Middle frontal gyrus (tissue), 1 donor: ENCODE data around the gene FARP1.
"Not testable (repeated sequence)": the region's sequence is repeated elsewhere in the genome, so short reads cannot be mapped to it uniquely, and the experiment has no call there.

Source experiments
- DNase-seq: peaks from one replicate; pipeline ENCODE4 v3.0.0-alpha.2; 2015; ENCODE audit warnings: low spot score; ENCODE audit errors: extremely low spot score

The FARP1 gene

DNA sequence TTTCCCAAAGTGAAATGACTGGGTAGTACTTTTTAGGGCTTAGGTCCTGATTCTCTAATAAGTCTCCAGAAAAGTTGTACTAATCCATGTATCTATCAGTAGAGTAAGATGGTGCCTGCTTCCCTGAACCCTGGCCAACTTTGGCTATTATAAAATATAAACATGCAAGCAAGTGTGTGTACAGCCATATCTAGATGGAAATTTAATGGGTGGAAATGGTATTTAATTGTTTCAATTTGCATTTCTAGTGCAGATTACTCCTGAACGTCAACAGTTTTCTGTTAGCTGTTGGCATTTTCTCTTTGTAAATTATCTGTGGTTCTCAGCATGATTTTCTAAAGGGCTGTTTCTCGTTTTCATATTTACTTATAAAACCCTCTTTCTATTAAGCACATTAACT, 221.3 kb downstream of the FARP1 start:
- no peak for DNase-seq

DNA sequence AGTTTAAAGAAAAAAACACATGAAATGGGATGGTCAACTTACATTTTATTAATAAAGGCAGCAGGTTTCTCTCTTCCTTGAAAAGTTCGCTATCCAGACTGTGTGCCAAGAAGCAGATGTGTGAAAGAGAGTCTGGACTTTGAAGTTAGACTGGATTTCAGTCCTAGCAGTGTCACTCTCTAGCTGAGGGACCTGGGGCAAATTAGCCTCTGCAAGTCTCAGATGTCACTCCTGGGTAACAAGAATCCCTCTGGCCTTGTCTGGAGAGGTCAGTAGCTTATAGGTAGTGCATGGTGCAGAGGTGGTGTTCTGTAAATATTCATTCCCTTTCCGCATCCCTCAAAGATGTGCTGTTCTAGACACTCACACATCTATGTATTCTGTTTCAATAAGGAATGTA, 221.8 kb downstream of the FARP1 start:
- no peak for DNase-seq

DNA sequence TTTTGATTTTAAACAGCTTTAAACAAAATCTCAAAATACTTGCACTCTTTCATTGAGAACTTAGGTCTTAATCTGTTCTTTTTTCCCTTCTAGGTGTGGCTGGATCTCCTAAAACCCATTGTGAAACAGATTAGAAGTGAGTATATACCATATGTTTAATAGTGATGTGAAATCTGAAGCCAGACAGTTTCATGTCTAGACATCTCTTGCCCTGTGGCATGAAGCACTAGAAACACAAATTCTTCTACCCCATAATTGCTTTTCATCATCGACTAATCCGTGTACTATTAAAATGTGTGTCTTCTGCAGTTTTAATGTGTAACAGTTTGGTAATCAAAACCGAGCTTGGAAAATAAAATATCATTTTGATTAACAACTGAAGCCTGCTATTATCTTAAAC, 222.4 kb downstream of the FARP1 start:
- no peak for DNase-seq

DNA sequence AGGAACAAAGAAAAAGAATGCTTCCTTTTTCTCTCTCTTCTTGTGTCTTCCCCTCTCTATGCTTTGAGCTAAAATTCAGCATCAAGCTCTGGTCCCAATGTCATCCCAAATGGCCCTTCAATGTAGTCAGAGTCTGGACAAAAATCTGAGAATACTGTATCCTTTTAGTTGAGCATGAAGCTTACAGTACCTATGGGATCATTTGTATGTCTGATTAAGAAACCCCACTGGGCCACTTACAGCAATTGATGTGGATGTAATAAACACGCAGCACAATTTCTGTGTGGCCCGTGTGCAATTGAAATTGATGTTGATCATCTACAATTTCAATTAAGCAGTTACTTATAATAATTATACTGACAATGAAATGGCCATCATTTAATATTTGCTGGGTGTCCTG, 223.1 kb downstream of the FARP1 start:
- DNase-seq, result no peak

DNA sequence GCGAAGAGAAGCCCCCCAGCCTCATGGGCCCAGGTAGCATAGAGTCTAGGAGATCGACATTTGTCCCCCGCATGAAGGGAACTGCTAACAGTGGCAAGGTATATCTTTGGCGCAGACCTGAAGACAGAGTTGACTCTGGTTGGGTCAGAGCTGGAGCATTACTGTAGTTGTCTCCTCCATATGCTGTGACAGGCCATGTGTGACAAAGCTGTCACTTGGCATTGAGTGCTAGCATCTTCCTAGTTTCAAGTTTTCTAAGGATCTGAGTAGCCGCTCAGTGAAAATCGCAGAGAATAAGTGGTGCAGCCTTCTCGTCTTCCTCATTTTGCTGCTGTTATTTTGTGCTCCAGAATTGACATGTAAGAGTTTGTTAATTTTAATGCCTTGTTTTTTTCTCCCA, 223.5 kb downstream of the FARP1 start:
- no peak for DNase-seq

DNA sequence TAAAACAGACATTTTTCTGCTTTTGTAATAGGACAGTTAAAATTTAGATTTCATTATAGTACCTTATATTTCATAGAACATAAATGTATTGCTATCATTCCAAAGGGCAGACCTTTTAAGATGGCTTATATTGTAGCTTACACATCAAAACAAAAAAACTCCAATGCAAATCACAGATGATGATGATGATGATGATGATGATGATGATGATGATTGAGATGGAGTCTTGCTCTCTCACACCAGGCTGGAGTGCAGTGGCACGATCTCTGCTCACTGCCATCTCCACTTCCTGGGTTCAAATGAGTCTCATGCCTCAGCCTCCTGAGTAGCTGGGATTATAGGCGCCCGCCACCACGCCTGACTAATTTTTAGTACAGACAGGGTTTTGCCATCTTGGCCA, 224.1 kb downstream of the FARP1 start:
- no peak for DNase-seq

DNA sequence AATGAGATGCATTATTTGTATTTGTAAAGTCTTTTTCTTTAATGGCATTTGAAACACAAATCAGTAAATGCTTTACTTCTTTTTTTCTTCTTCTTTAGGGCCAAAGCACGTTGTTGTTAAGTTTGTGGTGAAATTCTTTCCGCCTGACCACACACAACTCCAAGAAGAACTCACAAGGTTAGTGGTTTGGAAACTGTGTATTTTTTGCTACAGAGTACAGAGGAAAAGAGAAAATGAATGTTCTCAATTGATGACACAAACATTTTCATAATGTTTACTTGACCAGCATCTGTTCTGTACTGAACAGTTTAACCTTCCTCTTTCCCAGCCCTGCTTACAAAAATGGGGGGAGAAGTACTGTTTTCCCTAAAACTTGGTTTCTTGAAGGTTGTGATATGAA, 225.1 kb downstream of the FARP1 start:
- no peak for DNase-seq

DNA sequence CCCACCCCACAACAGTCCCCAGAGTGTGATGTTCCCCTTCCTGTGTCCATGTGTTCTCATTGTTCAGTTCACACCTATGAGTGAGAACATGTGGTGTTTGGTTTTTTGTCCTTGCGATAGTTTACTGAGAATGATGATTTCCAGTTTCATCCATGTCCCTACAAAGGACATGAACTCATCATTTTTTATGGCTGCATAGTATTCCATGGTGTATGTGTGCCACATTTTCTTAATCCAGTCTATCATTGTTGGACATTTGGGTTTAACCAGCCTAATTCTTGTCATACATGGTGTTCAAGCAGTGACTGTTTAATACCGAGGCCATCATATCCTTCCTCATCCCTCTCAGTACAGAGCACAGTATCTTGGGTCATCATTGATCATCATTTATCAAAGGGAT, 226.6 kb downstream of the FARP1 start:
- not testable (repeated sequence) for DNase-seq

DNA sequence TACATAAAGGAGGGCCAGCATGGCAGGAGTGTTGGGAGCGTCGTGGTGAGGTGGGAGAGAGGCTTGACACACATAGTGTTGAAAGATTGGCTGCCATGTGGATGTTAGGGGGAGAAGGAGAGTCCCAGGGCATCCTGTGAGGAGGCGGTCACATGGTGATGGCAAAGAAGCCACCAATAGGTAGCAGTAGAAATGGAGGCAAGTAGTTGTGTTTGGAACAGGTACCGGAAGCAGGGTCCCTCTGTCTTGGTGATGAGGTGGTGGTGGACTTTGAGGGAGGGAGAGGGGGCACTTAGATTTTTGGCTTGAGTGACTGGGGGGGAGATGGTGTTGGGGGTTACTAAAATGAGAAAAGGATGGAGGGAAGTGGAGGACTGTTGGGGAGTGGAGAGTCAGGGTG, 227.4 kb downstream of the FARP1 start:
- DNase-seq, result no peak

DNA sequence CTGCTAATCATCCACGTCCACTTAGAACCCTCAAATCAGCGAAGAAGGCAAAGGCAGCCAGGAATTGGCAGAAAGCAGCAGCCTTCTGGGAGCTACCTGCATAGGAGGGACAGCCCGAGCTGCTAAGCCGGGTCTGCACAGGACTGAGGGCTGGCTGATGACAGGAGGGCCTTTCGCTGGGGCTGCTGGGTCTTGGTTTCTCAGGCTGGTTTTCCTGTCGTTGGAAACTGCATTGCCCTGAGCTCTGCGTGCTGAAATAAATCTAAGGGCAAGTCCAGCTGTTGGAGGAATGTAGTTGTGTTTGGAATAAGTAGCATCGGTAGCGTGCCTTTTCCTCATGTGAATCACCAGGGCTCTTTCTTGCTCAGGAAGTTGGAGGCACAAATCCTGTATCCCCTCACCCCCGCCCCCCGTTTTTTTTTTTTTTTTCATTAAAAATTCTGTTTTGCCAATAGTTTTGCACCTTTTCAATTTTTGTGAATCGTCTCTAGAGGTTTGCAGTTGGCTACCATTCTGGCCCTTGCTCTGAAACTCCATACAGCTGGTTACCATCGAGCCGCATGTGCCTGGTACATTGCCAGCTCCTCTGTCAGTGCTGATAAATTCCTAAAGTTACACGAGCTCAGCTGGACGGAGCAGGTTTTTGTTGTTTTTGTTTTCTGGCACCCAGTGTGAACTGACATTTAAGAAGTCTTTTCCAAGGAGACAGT, 228.1 kb downstream of the FARP1 start:
- no peak for DNase-seq

DNA sequence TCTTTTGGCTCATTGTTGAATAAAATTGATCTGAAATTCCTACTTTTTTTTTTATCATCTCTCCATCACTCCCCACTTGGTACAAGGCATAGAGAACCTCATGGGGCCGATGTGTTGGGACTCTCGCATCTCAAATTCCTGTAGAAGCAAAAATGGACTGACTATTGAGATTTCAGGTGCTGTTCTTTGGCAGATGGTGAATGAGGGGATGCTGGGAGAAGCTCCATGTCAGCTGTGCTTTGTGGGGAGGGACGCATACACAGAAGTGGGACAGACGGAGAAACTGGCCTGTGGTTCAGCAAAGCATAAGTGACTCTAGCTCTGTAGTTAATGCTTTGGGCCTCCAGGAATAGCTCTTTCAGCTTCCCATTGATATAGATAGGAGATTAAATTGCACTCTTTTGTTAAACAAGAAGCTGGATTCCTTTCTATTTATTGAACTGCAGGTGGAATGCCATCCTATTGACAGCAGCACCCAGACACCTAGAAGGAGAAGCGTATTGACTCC, 228.7 kb downstream of the FARP1 start:
- DNase-seq, result no peak

DNA sequence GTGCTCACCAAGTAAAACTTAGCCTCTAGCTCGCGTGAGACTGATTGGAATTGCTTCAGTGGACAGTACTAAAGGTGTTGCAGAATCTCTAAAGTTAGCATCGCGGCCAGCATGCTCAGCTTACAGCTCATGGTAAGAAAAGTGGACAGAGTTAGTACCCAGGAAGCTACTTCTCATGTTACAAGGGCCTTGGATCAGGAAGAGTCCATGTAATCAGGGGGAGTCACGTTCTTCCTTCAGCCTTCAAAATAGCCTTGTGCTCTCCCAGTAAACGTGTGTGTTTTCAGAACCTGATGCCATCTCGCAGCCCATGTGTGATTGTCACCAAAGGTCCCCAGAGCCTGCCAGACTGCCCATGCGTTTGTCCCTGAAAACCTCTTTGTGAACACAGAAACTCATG, 230.0 kb downstream of the FARP1 start:
- DNase-seq, result no peak

DNA sequence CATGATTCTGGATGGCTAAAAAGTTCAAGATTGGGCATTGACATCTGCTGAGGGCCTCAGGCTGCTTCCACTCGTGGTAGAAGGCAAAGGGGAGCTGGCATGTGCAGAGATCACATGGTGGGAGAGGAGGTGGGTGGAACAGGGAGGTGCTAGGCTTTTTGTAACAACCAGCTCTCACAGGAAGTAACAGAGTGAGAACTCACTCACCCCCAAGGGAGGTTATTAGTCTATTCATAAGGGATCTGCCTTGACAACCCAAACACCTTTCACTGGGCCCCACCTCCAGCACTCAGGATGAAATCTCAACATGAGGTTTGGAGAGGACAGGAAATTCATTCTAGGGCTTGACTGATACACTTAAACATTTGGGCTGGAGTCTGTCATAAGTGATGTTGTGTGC, 231.9 kb downstream of the FARP1 start:
- no peak for DNase-seq

DNA sequence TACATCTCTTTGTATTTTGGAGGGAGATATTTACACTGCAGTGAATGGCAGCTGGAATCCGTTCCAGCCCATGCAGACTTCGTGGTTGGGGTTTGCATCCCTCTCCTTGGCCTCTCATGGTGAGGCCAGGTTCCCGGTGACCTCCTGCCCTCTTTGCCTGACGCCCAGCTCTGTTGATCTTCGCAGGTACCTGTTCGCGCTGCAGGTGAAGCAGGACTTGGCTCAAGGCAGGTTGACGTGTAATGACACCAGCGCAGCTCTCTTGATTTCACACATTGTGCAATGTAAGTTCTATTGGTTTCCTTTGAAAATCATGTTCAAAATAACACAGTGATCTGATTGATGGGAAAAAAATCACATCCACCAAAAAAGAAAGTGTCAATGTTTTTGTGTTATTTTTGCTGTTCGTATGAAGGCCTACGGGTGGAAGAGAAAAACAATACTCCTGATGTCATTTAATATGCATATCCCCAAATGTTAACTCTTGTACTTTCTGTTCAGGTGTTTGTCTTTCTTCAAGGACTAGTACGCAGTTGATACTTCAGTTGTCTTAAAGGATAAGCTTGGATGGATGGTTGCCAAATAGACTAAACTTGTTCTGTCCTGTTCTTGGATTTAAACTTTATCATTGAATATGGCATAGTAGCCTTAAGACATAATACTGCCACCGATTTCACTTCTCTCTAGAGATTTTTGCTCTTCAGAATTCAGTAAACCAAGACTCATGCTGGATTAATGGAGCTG, 234.9 kb downstream of the FARP1 start:
- DNase-seq, result no peak

DNA sequence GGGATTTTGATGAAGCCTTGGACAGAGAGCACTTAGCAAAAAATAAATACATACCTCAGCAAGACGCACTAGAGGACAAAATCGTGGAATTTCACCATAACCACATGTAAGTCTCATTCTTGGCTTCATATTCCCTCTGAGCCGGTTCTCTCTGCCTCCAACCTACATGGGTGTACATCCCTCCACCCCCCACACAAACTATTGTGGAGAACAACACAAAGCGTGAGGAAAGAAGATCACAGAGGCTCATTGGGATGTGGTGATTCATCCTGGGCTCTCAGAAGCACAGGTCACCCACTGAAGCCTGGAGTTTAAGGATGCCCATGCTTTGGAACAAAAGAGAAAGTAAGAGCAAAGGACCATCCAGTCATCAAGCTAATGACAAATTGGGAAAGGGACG, 241.8 kb downstream of the FARP1 start:
- DNase-seq, result no peak

DNA sequence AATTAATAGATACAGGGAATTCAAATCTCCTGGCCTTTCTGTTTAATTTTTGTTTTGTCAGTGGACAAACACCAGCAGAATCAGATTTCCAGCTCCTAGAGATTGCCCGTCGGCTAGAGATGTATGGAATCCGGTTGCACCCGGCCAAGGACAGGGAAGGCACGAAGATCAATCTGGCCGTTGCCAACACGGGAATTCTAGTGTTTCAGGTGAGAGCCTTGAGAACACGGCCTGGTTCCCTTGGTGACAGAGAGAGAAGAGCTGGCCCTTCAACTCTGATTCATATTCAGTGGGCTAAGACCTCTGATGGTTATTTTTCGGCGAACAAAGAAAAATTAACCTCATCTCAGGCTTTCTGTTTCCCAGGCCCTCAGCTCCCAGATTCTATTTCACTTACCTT, 242.7 kb downstream of the FARP1 start:
- DNase-seq, result no peak

DNA sequence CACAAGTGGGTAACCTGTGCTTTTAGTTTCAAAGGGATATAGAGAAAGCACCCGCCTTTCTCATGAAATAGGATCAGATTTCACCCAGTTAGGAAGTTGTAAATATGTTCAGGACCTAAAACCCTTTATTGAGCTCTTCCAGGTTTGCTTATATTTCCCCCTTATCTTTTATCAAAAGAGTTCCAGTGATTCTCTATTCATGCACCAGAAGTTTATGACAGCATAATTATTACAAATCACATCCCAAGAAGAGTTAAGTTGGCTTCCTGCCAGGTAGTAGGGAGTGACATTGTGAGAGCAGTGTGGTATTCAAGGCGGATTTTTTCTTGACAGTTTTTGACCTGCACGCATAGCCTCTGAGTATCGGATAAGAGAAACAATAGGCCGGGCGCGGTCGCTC, 243.7 kb downstream of the FARP1 start:
- no peak for DNase-seq

DNA sequence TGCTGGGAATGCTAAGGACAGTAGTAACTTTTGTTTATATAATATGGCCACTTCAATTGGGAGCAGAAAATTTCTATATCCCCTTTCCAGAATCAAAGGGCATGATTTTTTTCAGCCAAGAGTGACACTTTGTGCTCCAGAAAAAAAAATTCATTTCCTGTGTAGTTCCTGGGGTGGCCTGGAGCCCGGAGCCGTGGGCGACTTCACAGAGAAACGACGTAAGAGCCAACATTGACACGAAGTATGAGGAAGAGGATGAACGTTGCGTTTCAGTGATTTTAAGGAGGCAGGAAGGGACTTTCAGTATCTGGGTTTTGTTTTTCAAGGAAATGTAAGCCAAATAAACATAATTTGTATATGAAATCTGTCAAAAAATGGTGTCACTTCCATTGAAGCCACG, 246.4 kb downstream of the FARP1 start:
- DNase-seq, result no peak

DNA sequence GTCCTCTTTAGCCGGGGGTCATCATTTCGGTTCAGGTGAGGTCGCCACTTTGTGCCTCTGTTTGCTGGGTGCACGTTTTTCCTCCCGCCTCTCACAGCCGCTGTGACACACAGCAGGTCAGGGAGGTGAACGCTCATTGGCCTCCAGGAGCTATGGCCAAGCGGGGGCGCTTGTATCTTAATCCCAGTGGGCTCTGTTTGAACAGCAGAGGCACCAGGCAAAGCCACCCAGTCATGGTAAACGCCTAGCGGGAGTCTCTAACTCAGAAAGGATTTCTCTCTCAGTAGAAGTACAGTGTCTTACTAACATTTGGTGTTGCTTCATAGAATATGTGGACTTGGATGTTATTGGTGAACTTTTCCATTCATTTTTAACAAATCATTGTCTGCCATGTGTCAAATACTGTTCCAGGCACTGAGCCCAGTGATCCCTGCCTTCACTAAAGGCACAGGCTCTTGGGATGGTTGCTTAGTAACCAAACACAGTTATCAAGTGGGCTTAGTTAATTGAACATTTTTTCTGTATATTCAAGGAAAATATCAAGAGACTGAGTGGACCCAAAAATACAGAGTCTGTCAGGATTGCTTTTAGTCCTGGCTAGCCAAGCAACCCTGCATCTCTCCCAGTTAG, 247.3 kb downstream of the FARP1 start:
- DNase-seq, result no peak

DNA sequence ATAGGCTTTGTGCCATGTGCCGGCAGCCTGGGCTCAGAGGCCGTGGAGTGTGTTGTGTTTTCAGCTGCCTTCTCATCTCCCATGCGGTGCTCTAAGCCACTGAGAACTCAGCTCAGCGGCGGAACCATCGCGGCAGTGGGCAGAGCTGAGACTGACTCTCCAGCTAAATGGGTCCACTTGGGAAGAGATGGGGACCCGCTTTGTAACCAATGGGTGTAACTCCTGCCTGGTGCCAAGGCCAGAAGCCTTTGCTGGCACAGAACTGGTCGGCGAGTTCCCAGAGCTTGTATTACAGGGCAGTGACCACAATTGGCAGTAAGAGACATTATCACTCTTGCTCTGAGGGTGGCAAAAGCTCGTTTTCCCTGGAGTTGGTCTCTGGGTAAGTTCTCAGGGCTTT, 251.0 kb downstream of the FARP1 start:
- no peak for DNase-seq

DNA sequence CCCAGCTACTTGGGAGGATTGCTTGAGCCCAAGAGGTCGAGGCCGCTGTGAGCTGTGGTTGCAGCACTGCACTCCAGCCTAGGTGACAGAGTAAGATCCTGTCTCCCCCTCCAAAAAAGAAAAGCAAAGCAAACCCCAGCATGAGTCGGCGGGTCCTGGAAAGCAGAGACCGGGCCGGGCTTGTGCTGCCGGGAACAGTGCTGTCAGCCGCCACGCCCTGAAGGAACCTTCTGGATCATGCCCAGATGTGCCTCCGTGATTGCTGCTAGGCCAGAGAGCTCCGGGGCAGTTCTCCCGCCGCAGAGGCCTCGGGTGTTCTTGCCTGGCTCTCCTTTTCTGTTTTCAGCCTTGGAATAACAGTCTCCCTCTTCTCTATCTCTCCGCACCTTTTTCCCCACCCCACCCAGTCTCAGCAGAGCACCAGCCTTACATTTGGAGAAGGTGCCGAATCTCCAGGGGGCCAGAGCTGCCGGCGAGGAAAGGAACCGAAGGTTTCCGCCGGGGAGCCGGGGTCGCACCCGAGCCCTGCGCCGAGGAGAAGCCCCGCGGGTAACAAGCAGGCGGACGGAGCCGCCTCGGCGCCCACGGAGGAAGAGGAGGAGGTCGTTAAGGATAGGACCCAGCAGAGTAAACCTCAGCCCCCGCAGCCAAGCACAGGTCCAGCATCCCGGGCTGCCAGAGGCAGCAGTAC, 252.1 kb downstream of the FARP1 start:
- DNase-seq, result no peak
